Measurements from ENCODE around the gene SUPT3H.

The SUPT3H gene

GRCh38 chr6:44800171-44800783 is 577.5 kb downstream of the SUPT3H start:
- no peak for DNase-seq (ENCODE audit: low read depth, low spot score)
- Histone ChIP-seq H3K4me1 (ENCODE audit: insufficient read depth, insufficient read length) (no peaks in the 10 kb centered on the region), H3K9ac (ENCODE audit: insufficient read length, low read depth) (no peak overlapping the region), H3K4me3 (ENCODE audit: insufficient read length, low read depth) (no peak overlapping the region), H3K9me3 (ENCODE audit: insufficient read depth, low read length) (no peaks in the 10 kb centered on the region), H3K27me3 (ENCODE audit: insufficient read depth, insufficient read length) (peaks cover 2% of the 10 kb centered on the region), H3K36me3 (ENCODE audit: insufficient read depth, insufficient read length, low read length) (no peaks in the 10 kb centered on the region)
- TF ChIP-seq ZNF274 (IDR thresholded peaks at IDR 0.05; ENCODE audit: low read depth, low read length) (no peak), YY1 (IDR thresholded peaks at IDR 0.05; ENCODE audit: insufficient read depth, insufficient read length) (no peak)

DNA sequence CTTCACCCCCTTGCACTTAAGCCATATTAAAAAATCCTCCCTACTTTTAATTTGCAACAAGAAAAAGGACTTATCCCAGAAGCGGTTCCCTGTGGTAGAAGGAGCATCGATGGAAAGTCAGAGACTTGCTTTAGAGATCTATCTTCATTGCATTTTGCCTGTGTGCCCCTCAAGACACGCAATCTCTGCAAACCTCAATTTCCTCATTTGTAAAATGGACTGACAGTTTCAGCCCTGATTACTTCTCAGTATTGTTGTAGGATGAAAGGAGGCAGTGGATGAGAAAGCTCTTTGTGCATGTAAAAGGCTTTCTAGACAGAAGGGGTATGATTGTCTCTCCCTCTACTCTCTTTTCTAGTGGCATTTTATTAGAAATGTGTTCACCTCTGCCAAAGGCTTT is 580.0 kb downstream of the SUPT3H start:
- Histone ChIP-seq H3K27me3 (ENCODE audit: insufficient read depth, insufficient read length) (peaks cover 2% of the 10 kb centered on the region), H3K4me1 (ENCODE audit: insufficient read depth, insufficient read length) (no peaks in the 10 kb centered on the region), H3K9me3 (ENCODE audit: insufficient read depth, low read length) (no peaks in the 10 kb centered on the region), H3K36me3 (ENCODE audit: insufficient read depth, insufficient read length, low read length) (no peaks in the 10 kb centered on the region), H3K9ac (ENCODE audit: insufficient read length, low read depth) (no peak overlapping the region), H3K4me3 (ENCODE audit: insufficient read length, low read depth) (no peak overlapping the region)
- TF ChIP-seq ZNF274 (IDR thresholded peaks at IDR 0.05; ENCODE audit: low read depth, low read length) = no peak
- no peak for TF ChIP-seq YY1 (IDR thresholded peaks at IDR 0.05; ENCODE audit: insufficient read depth, insufficient read length)
- no peak for TF ChIP-seq SUZ12 (IDR thresholded peaks at IDR 0.05; ENCODE audit: extremely low read depth, insufficient read depth, insufficient read length)
- no peak for DNase-seq (ENCODE audit: low read depth, low spot score)

GRCh38 chr6:44795326-44795725 is 582.4 kb downstream of the SUPT3H start:
- no peak for DNase-seq (ENCODE audit: low read depth, low spot score)
- no peak overlapping the region for H3K9ac ChIP-seq (ENCODE audit: insufficient read length, low read depth)
- H3K4me3 ChIP-seq (ENCODE audit: insufficient read length, low read depth) = no peak overlapping the region
- no peaks in the 10 kb centered on the region for H3K36me3 ChIP-seq (ENCODE audit: insufficient read depth, insufficient read length, low read length)
- peaks cover 2% of the 10 kb centered on the region for H3K27me3 ChIP-seq (ENCODE audit: insufficient read depth, insufficient read length)
- no peaks in the 10 kb centered on the region for H3K4me1 ChIP-seq (ENCODE audit: insufficient read depth, insufficient read length)
- H3K9me3 ChIP-seq (ENCODE audit: insufficient read depth, low read length) = no peaks in the 10 kb centered on the region
- TF ChIP-seq ZNF274 (IDR thresholded peaks at IDR 0.05; ENCODE audit: low read depth, low read length) (no peak), SUZ12 (IDR thresholded peaks at IDR 0.05; ENCODE audit: extremely low read depth, insufficient read depth, insufficient read length) (no peak), YY1 (IDR thresholded peaks at IDR 0.05; ENCODE audit: insufficient read depth, insufficient read length) (no peak)

DNA sequence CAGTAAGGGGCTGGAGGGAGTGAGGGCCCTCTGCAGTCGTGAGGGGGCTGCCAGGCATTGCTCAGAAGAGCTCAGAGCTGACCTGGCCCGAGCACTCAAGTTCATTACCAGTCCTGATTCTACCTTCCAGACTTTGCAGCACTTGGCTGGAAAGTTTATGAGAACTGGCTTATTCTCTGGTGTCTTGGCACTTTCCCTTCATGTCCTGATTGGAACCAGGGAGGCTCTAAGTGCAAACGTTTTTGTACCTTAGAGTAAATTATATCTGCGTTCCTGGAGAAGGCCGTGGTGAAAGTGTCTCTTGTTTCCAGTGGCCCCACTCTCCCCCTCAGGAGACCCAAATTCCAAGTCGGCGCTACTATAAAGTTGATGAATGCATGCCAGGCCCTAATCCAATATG is 587.9 kb downstream of the SUPT3H start:
- peaks cover 2% of the 10 kb centered on the region for H3K4me1 ChIP-seq (ENCODE audit: insufficient read depth, insufficient read length)
- no peaks in the 10 kb centered on the region for H3K27me3 ChIP-seq (ENCODE audit: insufficient read depth, insufficient read length)
- no peaks in the 10 kb centered on the region for H3K9me3 ChIP-seq (ENCODE audit: insufficient read depth, low read length)
- no peak for DNase-seq (ENCODE audit: low read depth, low spot score)
- H3K9ac ChIP-seq (ENCODE audit: insufficient read length, low read depth) = no peak overlapping the region
- no peak overlapping the region for H3K4me3 ChIP-seq (ENCODE audit: insufficient read length, low read depth)
- no peak for TF ChIP-seq YY1 (IDR thresholded peaks at IDR 0.05; ENCODE audit: insufficient read depth, insufficient read length)
- TF ChIP-seq ZNF274 (IDR thresholded peaks at IDR 0.05; ENCODE audit: low read depth, low read length) = no peak
- TF ChIP-seq SUZ12 (IDR thresholded peaks at IDR 0.05; ENCODE audit: extremely low read depth, insufficient read depth, insufficient read length) = no peak
- no peaks in the 10 kb centered on the region for H3K36me3 ChIP-seq (ENCODE audit: insufficient read depth, insufficient read length, low read length)

- 0 out of 2 replicates have a peak, but pooled peaks cover 7% of the 10 kb centered on the region for H3K9me3 ChIP-seq (ENCODE audit: insufficient read depth, low read length)
- DNase-seq (ENCODE audit: low read depth, low spot score) = no peak
- no peak for TF ChIP-seq ZNF274 (IDR thresholded peaks at IDR 0.05; ENCODE audit: low read depth, low read length)
- no peak for TF ChIP-seq YY1 (IDR thresholded peaks at IDR 0.05; ENCODE audit: insufficient read depth, insufficient read length)
- TF ChIP-seq SUZ12 (IDR thresholded peaks at IDR 0.05; ENCODE audit: extremely low read depth, insufficient read depth, insufficient read length) = no peak
Measured at GRCh38 chr6:44789061-44789460, 588.7 kb downstream of the SUPT3H start.

GRCh38 chr6:44788387-44788981 is 589.2 kb downstream of the SUPT3H start:
- 0 out of 2 replicates have a peak, but pooled peaks cover 11% of the 10 kb centered on the region for H3K9me3 ChIP-seq (ENCODE audit: insufficient read depth, low read length)
- no peaks in the 10 kb centered on the region for H3K36me3 ChIP-seq (ENCODE audit: insufficient read depth, insufficient read length, low read length)
- H3K9ac ChIP-seq (ENCODE audit: insufficient read length, low read depth) = no peak overlapping the region
- DNase-seq (ENCODE audit: low read depth, low spot score) = no peak
- peaks cover 2% of the 10 kb centered on the region for H3K4me1 ChIP-seq (ENCODE audit: insufficient read depth, insufficient read length)
- no peak overlapping the region for H3K4me3 ChIP-seq (ENCODE audit: insufficient read length, low read depth)
- H3K27me3 ChIP-seq (ENCODE audit: insufficient read depth, insufficient read length) = no peaks in the 10 kb centered on the region
- TF ChIP-seq YY1 (IDR thresholded peaks at IDR 0.05; ENCODE audit: insufficient read depth, insufficient read length) (no peak), ZNF274 (IDR thresholded peaks at IDR 0.05; ENCODE audit: low read depth, low read length) (no peak), SUZ12 (IDR thresholded peaks at IDR 0.05; ENCODE audit: extremely low read depth, insufficient read depth, insufficient read length) (no peak)

More at GRCh38 chr6:44789061-44789460, 588.7 kb downstream of the SUPT3H start:
- Histone ChIP-seq H3K4me1 (ENCODE audit: insufficient read depth, insufficient read length) (peaks cover 2% of the 10 kb centered on the region), H3K4me3 (ENCODE audit: insufficient read length, low read depth) (no peak overlapping the region), H3K27me3 (ENCODE audit: insufficient read depth, insufficient read length) (no peaks in the 10 kb centered on the region), H3K9ac (ENCODE audit: insufficient read length, low read depth) (no peak overlapping the region), H3K36me3 (ENCODE audit: insufficient read depth, insufficient read length, low read length) (no peaks in the 10 kb centered on the region)

- no peaks in the 10 kb centered on the region for H3K36me3 ChIP-seq (ENCODE audit: insufficient read depth, insufficient read length, low read length)
Measured at GRCh38 chr6:44787254-44787834, 590.4 kb downstream of the SUPT3H start.

More at GRCh38 chr6:44787254-44787834, 590.4 kb downstream of the SUPT3H start:
- Histone ChIP-seq H3K4me3 (ENCODE audit: insufficient read length, low read depth) (no peak overlapping the region), H3K27me3 (ENCODE audit: insufficient read depth, insufficient read length) (no peaks in the 10 kb centered on the region), H3K9ac (ENCODE audit: insufficient read length, low read depth) (no peak overlapping the region), H3K9me3 (ENCODE audit: insufficient read depth, low read length) (0 out of 2 replicates have a peak, but pooled peaks cover 11% of the 10 kb centered on the region), H3K4me1 (ENCODE audit: insufficient read depth, insufficient read length) (peaks cover 2% of the 10 kb centered on the region)
- DNase-seq (ENCODE audit: low read depth, low spot score) = no peak
- no peak for TF ChIP-seq SUZ12 (IDR thresholded peaks at IDR 0.05; ENCODE audit: extremely low read depth, insufficient read depth, insufficient read length)
